ENCODE data around the gene LYZL4.
A peak's percentile ranks its signal among the peaks of the same experiment; 100 is the strongest.

Gene LYZL4

DNA sequence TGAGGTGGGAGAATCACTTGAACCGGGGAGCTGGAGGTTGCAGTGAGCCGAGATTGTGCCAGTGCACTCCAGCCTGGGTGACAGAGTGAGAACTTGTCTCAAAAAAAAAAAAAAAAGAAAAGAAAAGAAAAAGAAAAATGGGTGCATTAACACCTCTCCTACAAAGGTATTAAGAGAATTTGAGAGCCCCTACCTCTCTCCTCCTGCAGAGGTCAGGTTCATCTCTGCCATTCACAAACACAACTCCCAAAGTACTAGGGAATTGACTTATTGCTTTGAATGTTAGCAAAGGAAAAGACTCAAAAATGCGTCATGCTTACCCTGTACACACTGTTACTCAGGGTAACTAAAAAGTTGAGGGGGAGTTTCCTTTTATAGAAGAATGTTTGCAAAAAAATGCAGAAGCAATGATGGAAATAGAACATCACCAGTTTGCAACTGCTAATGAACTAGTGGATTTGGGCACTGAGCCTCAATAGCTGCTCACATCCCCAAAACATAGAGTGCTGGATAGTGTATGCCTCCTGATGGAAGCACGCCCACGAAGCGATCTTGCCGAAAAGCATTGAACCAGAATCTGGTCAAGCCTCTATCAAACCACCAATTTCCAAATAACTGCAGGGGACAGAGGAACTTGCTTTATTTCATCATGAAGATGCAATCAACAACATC, 15.5 kb upstream of the LYZL4 start:
- DNase-seq (ENCODE audit: low read depth, low spot score): no peak

DNA sequence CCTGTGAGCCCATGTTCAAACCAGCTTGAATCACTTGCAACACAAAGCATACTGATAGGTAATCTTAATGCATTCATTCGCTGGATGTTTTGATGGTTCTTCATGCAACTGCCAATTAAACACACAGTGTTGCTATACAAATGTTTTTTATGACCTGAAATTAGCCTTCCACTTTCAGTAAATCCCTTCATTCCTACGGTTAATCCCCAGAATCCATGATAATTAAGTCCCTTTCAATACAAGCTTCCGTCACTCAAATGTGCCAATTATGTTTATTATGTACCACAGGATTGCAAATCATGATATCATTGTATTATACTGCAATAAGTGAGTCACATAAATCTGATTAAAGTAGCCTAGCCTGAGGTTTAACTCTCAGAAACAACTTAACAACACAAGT, 14.5 kb upstream of the LYZL4 start:
- DNase-seq (ENCODE audit: low read depth, low spot score): no peak

DNA sequence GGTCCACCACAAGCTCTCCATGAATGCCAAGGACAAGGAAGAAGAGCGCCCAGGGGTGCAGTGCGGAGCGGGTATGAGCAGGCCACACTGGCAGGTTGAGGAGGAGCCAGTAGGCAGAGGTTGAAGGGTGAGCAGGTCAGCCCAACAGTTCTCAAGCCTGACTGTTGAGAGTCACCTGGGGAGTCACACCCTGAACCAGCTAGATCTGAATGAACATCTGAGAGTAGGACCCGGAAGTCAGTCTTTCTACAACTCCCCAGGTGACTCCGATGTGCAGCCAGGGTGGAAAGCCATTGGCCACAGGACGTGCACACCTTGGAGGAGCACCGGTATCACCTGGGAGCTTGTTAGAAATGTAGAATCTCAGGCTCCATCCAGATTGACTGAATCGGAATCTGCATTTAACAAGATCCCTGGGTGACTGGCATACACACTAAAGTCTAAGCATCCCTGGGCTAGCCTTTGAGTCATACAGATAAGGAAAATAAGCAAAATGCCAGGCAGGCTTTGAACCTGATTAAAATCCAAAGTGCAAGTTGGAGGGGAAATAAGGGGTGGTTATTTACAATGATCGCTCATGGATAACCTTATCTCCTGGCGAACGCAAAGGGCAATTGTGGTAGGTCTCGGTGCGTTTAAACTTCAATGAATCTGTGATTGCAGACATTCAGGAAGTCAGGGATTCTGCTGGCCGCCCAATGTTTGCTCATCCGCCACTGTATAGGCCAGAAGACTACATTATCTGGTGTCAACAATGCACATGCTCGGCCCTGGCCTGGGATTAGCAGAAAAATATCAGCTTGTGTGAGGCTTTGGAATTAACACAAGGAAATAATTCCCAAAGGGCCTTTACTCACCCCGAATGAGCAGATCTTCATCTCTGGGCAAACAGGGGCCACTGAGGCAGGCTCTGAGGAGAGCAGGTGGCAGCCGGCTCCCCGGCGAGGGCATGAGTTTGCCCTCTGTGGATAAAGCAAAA, 11.7 kb upstream of the LYZL4 start:
- no peak for DNase-seq (ENCODE audit: low read depth, low spot score)

DNA sequence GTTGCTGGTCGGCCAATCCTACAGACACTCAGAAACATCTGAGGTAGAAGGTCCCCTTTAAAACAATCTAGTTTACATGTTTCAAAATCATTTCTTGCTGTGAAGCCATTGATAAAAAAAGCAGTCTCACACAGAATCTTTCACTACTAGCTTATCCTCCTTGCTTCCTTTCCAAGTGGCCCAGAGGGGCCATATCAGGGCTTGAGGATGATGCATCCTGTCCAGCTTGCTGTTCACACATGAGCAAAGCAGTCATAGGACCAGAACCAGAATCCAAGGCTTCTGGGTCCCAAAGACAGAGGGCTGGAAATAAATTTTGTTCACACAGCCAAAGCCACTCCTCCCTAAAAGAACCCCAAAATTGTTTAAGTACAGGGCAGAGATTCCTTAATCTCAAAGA, 9.2 kb upstream of the LYZL4 start:
- no peak for DNase-seq (ENCODE audit: low read depth, low spot score)

DNA sequence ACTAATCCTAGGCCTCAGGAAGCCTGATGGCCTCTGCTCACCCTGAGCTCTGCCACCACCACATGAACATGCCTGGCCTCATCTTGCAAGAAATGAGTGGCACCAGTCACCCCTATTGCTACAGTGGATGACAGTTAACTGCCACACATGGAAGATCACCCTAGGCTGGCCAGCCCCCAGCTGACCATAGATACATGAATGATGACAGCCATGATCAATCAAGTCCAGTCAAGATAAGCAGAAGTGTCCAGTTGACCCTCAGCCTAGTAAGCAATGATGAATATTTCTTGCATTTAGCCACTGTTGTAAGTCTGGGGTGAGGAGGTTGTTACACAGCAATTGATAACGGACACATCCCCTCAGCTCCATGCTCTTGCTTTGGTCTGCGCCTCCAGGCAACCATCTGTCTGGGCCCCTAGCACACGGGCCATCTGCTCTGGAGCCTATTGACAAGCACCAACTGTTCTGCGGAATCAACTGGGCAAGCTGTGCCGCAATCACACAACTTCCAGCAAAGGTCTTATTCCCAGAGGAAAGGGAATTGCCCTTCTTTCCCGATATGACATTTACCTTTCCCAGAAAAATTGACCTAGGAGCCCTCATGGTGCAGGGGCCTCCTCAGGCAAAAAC, 2.2 kb upstream of the LYZL4 start:
- no peak for DNase-seq (ENCODE audit: low read depth, low spot score)

DNA sequence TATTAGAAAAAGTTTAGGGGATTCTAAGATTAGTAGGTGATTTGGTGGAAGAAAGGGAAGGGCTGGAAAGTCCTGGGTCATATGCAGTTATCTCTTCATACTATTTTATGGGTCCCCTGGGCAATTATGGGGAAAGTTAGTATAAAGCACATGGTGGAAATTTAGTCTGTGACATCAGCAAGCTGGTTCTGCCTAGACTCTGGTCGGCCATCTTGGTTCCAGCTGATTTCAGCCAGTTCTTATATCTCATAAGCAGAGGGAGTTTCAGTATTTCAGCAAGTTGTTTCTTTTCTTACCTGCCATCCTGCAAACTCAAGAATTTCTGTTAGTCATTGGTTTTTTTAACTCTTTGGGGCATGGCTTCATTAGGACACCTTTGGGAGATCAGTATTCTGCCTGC, 1.0 kb upstream of the LYZL4 start:
- DNase-seq (ENCODE audit: low read depth, low spot score): no peak

DNA sequence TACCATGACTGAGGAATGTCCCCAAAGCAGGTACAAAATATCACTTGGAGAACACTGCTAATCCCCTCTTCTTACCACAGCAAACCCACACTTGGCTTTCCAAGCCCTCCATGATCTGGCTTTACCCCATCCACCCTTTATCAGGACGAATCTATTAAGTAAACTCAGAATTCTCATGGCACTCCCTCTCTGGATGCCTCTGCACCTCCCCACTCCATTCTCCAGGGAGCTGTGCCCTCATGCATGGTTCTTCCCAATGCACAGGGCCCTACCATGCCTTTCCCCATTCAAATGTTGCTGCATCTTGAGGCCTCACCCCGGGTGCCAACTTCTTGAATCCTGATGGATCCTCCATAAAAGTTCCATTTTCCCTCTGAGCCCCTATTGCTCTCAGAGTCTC, 2.3 kb downstream of the LYZL4 start:
- no peak for DNase-seq (ENCODE audit: low read depth, low spot score)

DNA sequence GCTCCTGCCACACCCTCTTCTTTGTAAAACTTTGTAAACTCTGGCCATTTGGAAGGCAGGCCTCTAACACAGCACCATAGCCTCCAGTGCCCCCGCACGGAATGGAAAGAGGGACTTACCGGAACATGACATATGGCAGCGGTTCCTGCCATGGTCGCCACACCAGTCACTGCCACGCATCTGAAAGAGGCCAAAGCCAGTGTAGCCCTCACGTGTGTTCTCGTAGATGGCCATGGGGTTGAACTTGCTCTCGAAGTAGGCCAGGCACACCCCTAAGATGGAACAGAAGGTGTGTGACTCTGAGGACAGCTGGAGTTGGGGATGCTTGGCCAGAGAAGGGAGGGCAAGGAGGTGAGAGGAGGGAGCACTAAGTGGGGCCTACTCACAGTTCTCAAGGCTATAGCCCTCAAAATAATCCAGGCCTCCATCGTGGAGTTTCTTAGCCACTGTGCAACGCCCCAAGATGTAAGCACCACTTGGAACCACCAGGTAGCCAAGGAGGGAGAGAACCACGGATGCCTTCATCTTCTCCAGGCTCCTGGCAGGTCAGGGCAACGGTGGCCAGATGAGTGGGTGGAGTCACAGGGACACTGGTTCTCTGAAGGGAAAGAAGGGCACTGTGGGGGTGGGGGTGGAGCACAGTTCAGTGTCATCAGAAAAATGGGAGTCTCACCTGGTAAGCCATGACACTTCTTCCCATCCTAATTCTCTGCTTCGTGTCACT, 3.5 kb downstream of the LYZL4 start:
- DNase-seq (ENCODE audit: low read depth, low spot score): no peak

DNA sequence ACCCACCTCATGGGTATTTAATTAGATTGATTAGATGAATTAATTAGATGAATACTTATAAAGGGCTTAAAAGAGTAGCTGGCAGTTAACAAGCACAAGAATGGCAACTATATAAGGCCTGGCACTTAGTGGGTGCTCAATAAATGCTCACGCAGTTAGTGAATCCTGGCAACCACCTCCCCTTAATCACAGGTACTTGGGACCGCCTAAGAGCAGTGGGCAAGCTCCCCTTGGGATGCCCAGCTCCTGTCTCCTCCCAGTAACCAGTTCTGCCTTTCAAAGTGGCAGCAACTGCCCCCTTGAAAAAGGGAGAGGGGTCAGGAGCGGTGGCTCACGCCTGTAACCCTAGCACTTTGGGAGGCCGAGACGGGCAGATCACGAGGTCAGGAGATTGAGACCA, 4.6 kb downstream of the LYZL4 start:
- no peak for DNase-seq (ENCODE audit: low read depth, low spot score)

DNA sequence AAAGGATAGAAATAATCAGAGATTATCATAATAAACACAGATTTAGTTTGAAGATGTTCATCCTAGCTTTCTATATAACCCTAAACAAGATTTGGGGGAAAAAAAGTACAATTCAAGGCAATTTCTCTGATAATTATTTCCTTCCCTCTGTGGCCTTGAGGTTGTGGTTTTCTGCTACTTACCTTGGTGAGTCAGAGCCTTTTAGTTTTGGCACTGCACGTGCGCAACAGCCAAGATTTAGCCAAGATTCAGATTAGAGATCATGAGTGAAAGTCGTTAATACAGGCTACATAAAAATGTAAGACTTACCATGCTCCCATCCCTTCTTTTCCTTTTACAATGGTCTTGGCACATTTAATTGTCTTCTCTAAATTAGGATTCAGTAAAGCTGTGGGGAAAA, 6.7 kb downstream of the LYZL4 start:
- DNase-seq (ENCODE audit: low read depth, low spot score): no peak

DNA sequence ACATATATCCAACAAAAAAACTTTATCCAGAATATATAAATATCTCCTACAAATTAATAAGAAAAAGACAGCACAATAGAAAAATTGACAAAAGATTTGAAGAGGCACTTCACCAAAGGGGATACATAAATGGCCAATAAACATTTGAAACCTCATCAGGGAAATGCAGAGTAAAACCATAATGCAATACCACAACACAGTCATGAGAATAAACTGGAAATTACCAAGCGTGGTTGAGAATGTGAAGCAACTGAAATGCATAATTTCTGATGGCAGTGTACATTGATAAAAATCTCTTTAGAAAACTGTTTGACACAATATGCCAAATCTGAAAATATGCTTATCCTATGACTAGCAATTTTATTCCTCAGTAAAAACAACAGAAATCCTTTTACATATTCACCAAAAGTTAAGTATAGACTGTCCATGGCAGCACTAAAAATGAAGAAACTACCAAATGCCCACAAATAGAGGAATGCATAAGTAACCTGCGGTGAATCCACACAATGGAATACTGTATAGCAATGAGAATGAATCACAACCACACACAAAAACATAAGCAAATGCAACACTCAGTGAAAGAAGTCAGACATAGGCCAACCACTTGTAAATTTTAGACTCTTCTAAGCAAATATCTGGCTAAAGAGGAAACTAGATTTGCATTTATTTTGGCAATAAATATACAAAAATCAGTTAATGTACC, 7.9 kb downstream of the LYZL4 start:
- no peak for DNase-seq (ENCODE audit: low read depth, low spot score)

DNA sequence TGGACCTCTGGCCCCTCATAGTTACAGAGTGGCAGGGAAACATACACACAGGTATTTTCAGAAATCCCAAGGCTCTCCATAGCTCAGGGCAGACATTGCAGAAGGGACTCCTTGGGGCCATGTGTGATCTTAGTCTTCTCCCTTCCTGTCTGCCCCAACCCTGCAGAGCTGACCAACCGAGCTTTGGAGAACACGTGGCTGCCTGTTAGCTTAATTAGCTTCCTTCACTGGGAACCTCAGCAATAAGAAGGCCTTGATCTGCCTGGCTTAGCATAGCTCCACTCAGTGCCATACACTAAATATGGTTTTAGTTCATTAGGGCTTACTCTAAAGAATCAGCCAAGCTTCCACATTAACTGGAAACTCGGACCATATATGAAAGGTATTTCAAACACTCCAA, 12.3 kb downstream of the LYZL4 start:
- DNase-seq (ENCODE audit: low read depth, low spot score): no peak

DNA sequence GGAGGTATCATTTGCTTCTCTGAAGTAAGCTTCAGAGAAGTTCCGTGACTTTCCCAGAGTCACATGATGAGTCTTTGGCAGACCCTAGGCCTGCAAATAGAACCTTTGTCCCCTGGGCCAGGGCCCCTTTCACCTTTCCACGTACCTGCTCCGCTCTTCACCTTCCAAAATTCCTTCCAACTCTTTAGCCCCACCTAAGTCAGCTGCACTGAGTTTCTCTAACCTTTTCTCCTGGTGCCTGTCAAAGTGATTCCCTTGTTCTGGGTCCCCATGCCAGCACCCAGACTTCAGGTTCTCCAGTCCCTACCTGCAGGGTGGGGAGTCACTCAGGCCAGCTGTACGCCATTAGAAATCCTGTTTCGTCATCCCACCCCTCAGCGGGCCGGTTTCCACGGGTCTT, 12.8 kb downstream of the LYZL4 start:
- DNase-seq (ENCODE audit: low read depth, low spot score): no peak

DNA sequence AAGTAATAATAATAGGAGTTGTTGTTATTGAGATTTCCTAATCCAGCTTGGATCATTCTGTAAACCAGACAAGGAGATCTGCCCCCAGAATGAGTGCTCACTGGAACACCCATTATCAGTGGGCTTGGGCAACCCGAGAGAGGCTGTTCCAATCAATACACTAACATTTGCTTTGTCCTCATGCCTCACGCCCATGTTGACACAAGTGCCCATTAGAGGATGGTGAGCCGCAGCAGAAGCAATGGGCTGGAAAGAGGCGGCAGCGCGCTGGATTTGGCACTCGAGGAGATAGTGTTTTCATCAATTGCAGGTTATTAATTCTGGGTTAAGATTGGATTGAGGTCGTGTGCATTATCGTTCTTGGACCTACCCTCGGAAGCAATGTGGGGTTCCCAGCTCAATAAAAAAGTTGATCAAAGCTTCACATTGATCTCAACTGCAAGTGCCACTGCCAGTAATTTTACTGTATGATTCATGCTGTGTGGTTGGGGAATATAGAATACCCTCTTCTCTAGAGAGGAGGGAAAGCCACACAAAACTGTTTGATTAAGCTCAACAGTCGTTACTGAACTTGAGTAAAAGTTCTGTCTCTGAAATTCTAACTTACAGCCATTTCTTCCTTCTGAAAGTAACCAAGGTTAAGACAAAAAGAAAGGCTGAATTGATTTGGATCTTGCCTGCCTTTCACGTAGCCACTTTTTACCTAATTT, 15.7 kb downstream of the LYZL4 start:
- no peak for DNase-seq (ENCODE audit: low read depth, low spot score)

DNA sequence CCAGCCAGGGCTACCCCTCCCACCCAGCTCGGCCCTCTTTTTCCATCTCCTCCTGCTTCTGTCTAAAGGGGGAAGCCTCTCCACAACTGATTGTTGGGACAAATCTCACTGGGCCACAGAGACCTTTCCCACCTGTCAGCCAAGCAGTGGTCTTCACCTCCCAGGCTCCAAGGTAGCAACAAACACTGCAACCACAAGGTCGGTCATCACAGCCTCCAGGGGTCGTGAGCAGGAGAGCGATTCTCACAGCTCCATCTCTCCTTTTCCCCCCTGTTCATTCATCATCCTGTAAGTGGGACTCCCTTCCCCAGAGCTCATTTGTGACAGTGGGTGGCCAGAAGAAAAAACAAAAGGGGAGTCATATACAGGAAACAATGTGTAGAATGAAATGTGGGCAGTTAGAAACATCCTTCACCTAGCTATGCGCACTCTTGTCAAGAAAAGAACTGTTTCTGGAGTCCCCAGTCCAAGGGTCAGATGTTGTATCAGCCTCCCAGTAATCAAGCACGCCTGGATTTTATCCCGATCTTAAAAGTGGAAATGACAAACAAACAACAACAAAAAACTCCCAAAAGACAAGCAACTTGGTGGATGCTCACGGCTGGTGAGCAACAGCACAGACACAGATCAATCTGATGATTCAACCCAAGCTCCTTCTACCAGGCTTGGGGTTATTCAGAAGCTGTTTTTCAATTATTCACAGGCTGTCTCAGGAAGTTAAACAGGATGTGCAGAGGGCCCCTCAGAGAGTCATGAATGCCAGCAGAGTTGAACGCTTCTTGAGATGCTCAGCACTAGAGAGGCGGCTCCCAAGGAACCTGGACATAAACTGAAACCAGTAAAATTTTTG, 22.4 kb downstream of the LYZL4 start:
- DNase-seq (ENCODE audit: low read depth, low spot score): no peak

DNA sequence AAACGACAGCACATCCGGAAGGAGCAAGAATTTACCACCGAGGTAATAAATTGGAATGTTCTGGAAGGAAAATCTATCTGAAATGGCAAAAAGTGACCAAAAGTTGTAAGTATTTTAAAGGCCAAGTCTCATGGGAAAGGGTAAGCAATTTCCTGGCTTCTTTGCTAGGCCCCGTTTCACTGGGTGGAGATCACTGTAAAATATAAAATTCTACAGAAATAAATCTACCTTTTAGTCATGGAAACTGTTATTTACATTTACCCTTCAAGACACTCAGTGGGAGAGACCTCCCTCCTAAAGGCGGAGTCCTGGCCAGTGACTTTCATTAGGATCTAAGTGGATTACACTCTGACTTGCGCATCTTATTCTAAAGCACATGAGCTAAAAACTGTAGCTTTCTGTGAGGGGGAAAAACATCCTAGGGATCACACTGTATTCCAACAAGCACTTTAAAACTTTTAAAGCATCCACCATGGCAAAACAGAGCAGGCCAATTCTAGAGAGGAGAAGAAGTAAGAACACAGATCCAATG, 28.8 kb downstream of the LYZL4 start:
- no peak for DNase-seq (ENCODE audit: low read depth, low spot score)

DNA sequence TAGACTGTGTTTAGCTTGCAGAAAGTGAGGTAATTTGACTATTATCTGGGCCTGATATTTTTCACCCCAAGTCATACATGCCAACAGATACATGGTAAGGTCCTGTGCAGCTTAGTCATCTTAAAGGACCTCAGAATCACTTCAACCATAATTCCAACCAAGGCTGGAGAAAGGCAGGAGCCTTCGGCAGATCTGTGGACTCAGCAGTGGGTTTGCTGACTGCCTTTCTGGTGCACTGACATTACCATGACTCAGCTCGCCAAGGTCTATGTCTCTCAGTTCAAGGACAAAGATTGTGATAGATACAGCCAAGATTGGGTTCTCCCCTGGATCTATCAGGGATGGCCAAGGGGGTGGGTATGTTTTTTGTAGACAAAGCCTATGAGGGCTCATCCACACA, 32.7 kb downstream of the LYZL4 start:
- DNase-seq (ENCODE audit: low read depth, low spot score): no peak

DNA sequence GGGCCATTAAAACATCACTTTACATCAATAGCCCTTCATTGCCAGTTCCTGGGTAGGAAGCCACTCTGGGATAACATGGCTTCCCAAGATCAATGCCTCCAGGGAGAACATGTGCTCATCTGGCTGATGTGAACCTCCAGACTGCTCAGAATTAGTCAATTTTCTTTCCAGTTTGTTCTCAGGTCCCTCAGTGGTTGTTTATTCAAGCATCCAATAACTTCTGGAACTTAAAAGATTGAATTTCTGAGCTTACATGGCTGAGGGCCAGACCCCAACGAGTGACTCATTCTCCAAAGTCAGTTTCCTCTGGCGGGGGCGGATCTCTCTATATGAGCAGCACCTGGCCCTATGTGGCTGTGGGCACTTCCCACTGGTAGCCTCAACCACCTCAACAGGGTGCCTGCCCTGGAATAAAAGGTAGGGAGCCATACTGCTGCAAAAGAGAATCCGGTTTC, 34.0 kb downstream of the LYZL4 start:
- DNase-seq (ENCODE audit: low read depth, low spot score): peak; percentile 83

DNA sequence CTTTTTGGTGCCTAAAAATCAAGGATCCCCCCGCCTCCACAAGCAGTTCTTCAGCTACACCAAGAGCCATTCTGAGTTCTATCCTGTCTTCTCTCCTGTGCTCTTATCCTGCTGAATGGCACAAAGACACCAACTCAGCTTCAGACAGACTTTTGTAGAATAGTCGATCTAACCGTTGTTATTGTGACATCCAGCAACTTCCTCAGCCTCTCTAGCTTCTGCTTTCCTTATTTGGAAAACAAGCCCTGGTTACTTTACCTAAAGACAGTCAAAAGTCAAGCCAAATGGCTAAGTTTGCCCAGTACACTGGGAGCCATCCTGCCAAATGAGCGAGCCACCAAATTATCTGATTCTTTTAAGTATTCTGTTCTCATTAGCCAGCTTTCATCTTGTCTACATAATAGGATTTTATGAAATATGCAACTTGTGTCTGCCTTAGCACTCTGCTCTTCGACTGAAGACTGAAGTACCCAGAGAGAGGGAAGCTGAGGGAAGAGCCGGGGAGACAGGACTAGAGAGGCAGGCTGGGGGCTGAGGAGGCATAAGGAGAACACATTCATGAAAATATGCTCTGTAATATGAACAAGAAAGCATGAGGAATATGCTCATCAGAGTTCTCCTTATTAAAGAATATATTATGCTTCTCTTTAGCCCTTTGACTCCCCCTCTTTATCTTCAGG, 35.1 kb downstream of the LYZL4 start:
- no peak for DNase-seq (ENCODE audit: low read depth, low spot score)

All from smooth muscle cell of the brain vasculature (primary cell).